BE2C (cell line): ENCODE results near the gene NACC1.
"Not testable (repeated sequence)": the region's sequence is repeated elsewhere in the genome, so short reads cannot be mapped to it uniquely, and the experiment has no call there.

Experiments used
- DNase-seq: peaks from one replicate; pipeline ENCODE4 v3.0.0-alpha.2; 2020
- H3K27me3 ChIP-seq: fragments of 250-450 bp; sonication (Bioruptor Pico); 2 replicates; pipeline ENCODE4 v1.5.1; 2020; ENCODE audit warnings: mild to moderate bottlenecking
- H3K36me3 ChIP-seq: fragments of 250-450 bp; sonication (Bioruptor Pico); 2 replicates; pipeline ENCODE4 v1.5.1; 2020; ENCODE audit warnings: mild to moderate bottlenecking
- H3K4me1 ChIP-seq: fragments of 250-450 bp; sonication (Bioruptor Pico); 2 replicates; pipeline ENCODE4 v1.5.1; 2020
- H3K4me3 ChIP-seq: 2 replicates; pipeline ENCODE4 v1.5.1; 2011; ENCODE audit warnings: low read depth, low read length
- H3K9me3 ChIP-seq: fragments of 250-450 bp; sonication (Bioruptor Pico); 2 replicates; pipeline ENCODE4 v1.5.1; 2020
- TF ChIP-seq, protein P1 (sequence below): IDR thresholded peaks from 2 replicates; pipeline ENCODE4 v1.5.1; 2012; ENCODE audit warnings: mild to moderate bottlenecking, low read depth, low read length

Gene NACC1

DNA sequence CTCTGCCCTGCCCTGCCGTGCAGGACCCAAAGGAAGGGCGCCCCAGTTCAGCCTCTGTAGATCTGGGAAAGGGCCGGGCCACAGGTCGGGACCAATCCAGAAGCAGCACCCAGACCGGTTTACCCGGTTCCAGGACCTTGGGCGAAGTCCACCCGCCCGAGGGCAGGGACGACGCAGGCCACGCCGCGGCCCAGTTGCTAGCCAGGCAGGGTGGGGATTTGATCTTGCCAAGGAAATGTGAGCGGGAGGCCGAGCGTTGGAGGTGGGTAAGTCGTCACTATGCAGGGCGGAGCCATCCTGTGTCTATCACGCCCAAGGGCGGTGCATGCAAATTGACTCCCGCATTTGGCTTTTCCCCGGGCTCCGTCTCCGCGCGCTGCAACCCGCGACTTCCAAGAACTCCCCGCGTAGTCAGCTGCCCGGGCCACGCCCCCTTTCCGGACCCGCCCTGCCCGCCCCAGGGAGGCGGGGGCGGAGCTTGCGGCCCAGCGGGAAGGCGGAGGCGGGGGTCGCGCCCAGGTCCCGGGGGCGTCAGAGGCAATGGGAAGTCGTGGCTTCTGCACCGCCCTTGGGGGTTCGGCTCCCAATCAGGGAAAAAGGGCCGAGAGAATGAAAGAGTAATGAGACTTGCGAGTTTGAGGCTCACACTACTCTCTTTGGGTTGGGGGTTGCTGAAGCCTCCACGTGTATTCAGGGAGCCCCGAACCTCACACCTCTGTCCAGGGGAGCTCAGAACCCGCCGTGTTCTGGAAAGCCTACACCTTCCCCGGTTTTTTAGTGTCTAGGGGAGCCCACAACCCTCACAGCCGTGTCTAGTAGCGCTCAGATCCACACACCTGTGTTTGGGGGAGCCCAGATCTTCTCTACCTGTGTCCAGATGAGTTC, 44.9 kb downstream of the NACC1 start:
- TF ChIP-seq, protein P1, sequence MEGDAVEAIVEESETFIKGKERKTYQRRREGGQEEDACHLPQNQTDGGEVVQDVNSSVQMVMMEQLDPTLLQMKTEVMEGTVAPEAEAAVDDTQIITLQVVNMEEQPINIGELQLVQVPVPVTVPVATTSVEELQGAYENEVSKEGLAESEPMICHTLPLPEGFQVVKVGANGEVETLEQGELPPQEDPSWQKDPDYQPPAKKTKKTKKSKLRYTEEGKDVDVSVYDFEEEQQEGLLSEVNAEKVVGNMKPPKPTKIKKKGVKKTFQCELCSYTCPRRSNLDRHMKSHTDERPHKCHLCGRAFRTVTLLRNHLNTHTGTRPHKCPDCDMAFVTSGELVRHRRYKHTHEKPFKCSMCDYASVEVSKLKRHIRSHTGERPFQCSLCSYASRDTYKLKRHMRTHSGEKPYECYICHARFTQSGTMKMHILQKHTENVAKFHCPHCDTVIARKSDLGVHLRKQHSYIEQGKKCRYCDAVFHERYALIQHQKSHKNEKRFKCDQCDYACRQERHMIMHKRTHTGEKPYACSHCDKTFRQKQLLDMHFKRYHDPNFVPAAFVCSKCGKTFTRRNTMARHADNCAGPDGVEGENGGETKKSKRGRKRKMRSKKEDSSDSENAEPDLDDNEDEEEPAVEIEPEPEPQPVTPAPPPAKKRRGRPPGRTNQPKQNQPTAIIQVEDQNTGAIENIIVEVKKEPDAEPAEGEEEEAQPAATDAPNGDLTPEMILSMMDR, result no peak
- Histone ChIP-seq H3K4me3 (peak overlapping the region; percentile 58), H3K4me1 (peaks cover 20% of the 10 kb centered on the region), H3K36me3 (no peaks in the 10 kb centered on the region), H3K9me3 (no peaks in the 10 kb centered on the region), H3K27me3 (no peaks in the 10 kb centered on the region)
- peak; percentile 97 for DNase-seq

DNA sequence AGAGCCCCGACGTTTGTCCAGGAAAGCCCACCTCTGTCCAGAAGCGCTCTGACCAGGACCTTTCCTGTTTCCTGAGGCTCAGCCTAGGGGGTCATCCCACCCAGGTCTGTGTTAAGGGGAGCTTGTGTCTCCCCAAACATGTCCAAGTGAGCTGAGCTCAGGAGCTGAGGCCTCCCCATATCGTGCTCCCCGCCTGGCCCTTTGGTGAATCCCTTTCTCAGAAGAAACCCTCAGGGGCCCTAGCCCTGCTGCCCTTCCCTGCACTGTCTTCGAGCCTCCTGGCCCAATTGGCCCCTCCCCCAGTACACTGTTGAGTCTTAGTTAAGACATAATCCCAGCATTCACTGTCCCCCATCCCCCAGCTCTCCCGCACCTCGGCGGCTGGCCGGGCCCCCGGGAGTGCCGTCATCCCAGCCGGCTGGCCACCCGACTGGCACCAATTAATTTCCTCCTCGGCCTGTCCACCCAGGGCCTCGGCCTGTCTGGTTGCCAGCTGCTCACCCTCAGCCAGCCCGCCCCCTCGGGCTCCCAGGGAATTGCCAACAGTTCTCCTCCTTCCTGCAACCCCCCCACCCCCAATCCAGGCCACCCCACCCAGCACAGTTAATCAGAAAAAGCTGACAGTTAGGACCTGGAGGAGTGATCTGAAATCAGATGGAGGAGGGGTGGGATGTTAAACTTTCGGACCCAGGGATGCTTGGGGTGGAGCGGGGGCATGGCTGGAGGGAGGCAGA, 45.7 kb downstream of the NACC1 start:
- peaks cover 20% of the 10 kb centered on the region for H3K4me1 ChIP-seq
- no peaks in the 10 kb centered on the region for H3K9me3 ChIP-seq
- H3K4me3 ChIP-seq, result peak overlapping the region; percentile 58
- H3K36me3 ChIP-seq, result no peaks in the 10 kb centered on the region
- H3K27me3 ChIP-seq, result no peaks in the 10 kb centered on the region
- DNase-seq, result peak; percentile 94
- TF ChIP-seq, protein P1, result no peak

- peak; percentile 91 for DNase-seq
- TF ChIP-seq, protein P1, result no peak
- H3K4me1 ChIP-seq, result peaks cover 20% of the 10 kb centered on the region
- no peaks in the 10 kb centered on the region for H3K36me3 ChIP-seq
- H3K4me3 ChIP-seq, result peak overlapping the region; percentile 58
- no peaks in the 10 kb centered on the region for H3K9me3 ChIP-seq
- H3K27me3 ChIP-seq, result no peaks in the 10 kb centered on the region
These were observed 46.5 kb downstream of the NACC1 start for GRCh38 chr19:13164343-13165161.

GRCh38 chr19:13165162-13165997, 47.3 kb downstream of the NACC1 start:
- DNase-seq, result no peak
- no peak overlapping the region for H3K4me3 ChIP-seq
- no peaks in the 10 kb centered on the region for H3K9me3 ChIP-seq
- no peaks in the 10 kb centered on the region for H3K36me3 ChIP-seq
- no peaks in the 10 kb centered on the region for H3K27me3 ChIP-seq
- H3K4me1 ChIP-seq, result peaks cover 24% of the 10 kb centered on the region
- TF ChIP-seq, protein P1, result no peak

- H3K4me1 ChIP-seq, result peaks cover 25% of the 10 kb centered on the region
- not testable (repeated sequence) for DNase-seq
These were observed 48.1 kb downstream of the NACC1 start for GRCh38 chr19:13166151-13166550.

More at GRCh38 chr19:13166151-13166550, 48.1 kb downstream of the NACC1 start:
- H3K9me3 ChIP-seq, H3K36me3 ChIP-seq, H3K4me3 ChIP-seq, H3K27me3 ChIP-seq: not testable (repeated sequence)
